ENCODE results near the gene TPRG1L. TPM values are rescaled to one million over a fixed set of nuclear protein-coding genes. Genes with fewer than 3 reads are reported as not detected.

TPRG1L gene
- total RNA-seq, 1 donor, result 19.4 TPM

GRCh38 chr1:3599286-3599811, 25.5 kb upstream of the TPRG1L start:
- no peak for TF ChIP-seq CTCF (IDR thresholded peaks at IDR 0.05; ENCODE audit: insufficient read depth, low read depth, low read length)
- DNase-seq (ENCODE audit: low read depth), result no peak

GRCh38 chr1:3599816-3600215, 25.0 kb upstream of the TPRG1L start:
- no peak for TF ChIP-seq CTCF (IDR thresholded peaks at IDR 0.05; ENCODE audit: insufficient read depth, low read depth, low read length)
- no peak overlapping the region for H3K4me3 ChIP-seq (ENCODE audit: low read depth, low read length)
- no peak for DNase-seq (ENCODE audit: low read depth)

More at GRCh38 chr1:3599286-3599811, 25.5 kb upstream of the TPRG1L start:
- H3K4me3 ChIP-seq (ENCODE audit: low read depth, low read length), result no peak overlapping the region

GRCh38 chr1:3600354-3600753, 24.5 kb upstream of the TPRG1L start:
- DNase-seq (ENCODE audit: low read depth), result no peak
- no peak overlapping the region for H3K4me3 ChIP-seq (ENCODE audit: low read depth, low read length)
- no peak for TF ChIP-seq CTCF (IDR thresholded peaks at IDR 0.05; ENCODE audit: insufficient read depth, low read depth, low read length)

DNA sequence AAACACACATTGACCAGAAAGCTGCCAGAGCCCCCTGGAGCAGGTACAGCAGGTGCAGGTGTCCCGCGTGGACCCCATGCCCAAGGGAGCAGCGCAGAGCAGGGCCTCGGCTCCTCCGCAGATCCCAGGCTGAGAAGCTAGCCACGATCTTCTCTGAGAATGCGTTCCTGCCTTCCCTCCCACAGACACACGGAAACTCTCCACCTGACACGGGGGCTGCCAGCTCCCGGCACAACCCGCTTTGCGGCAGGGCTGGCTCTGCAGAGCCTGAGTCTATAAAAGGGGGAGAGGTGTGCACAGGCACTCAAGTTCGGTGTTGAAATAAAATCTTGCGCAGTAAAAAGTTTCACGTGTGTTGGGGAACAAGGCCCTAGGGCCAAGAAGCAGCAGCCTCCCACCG, 23.1 kb upstream of the TPRG1L start:
- no peak overlapping the region for H3K4me3 ChIP-seq (ENCODE audit: low read depth, low read length)
- no peak for TF ChIP-seq CTCF (IDR thresholded peaks at IDR 0.05; ENCODE audit: insufficient read depth, low read depth, low read length)
- no peak for DNase-seq (ENCODE audit: low read depth)

- H3K4me3 ChIP-seq (ENCODE audit: low read depth, low read length), result no peak overlapping the region
- DNase-seq (ENCODE audit: low read depth), result no peak
- no peak for TF ChIP-seq CTCF (IDR thresholded peaks at IDR 0.05; ENCODE audit: insufficient read depth, low read depth, low read length)
Measured at GRCh38 chr1:3602375-3602774, 22.4 kb upstream of the TPRG1L start.

- DNase-seq (ENCODE audit: low read depth), result no peak
- no peak for TF ChIP-seq CTCF (IDR thresholded peaks at IDR 0.05; ENCODE audit: insufficient read depth, low read depth, low read length)
- no peak overlapping the region for H3K4me3 ChIP-seq (ENCODE audit: low read depth, low read length)
Measured at GRCh38 chr1:3603156-3603555, 21.7 kb upstream of the TPRG1L start.
